Effector CD4-positive, alpha-beta T cell (primary cell): ENCODE data around the gene PAGR1.
"Not testable (repeated sequence)": the region's sequence is repeated elsewhere in the genome, so short reads cannot be mapped to it uniquely, and the experiment has no call there.

Experiments used
- DNase-seq: peaks from one replicate; pipeline ENCODE4 v3.0.0-alpha.2; 2020

Gene PAGR1

DNA sequence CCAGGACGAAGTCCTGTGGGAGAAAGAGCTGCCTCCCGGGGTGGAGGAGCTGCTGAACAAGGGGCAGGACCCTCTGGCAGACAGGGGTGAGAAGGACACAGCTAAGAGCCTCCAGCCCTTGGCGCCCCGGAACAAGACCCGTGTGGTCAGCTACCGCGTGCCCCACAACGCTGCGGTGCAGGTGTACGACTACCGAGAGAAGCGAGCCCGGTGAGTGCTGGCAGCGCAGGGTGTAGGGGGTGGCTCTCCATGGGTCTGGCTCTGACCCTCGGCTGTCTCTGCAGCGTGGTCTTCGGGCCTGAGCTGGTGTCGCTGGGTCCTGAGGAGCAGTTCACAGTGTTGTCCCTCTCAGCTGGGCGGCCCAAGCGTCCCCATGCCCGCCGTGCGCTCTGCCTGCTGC, 25.7 kb downstream of the PAGR1 start:
- DNase-seq = no peak

DNA sequence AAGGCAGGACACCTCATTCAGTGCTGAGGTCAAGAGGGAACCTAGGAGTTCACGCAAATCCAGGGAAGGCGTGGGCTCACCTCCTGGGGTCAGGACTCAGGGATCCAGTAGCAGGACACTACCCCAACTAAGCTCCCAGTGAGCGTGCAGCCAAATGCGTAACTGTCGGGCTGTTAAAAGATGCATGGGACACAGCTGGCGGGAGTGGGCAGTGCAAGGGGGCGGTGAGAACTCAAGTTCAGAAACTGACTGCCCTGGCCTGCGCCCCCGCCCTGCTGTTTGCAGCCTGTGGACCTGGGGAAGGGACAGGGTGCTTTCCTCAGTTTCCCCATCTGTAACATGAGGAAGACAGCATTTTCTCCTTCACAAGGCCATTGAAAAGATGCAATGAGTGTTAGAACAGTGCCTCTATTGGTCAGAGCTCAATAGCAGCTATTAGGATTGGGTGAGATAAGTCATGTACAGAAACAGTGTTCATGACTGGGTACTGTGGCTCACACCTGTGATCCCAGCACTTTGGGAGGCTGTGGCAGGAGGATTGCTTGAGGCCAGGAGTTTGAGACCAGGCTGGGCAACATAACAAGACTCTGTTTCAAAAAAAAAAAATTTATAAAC, 26.9 kb downstream of the PAGR1 start:
- DNase-seq = no peak

DNA sequence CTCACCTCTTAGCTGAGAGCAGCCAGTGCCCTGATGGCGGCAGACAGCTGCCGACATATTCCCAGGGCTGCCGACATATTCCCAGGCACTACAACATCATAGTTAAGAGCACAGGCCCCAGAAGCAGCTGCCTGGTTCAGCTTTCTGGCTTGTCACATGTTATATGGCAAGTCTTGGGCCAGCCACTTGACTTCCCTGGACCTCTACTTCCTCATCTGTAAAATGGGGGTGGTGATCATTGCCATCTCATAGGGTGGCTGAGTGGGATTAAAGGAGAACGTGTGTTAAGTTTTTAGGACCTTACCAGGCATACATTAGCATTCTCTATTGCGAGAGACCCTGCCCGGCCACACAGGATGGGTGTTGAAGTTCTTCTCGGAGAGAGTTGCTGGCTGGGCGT, 28.0 kb downstream of the PAGR1 start:
- DNase-seq = no peak

DNA sequence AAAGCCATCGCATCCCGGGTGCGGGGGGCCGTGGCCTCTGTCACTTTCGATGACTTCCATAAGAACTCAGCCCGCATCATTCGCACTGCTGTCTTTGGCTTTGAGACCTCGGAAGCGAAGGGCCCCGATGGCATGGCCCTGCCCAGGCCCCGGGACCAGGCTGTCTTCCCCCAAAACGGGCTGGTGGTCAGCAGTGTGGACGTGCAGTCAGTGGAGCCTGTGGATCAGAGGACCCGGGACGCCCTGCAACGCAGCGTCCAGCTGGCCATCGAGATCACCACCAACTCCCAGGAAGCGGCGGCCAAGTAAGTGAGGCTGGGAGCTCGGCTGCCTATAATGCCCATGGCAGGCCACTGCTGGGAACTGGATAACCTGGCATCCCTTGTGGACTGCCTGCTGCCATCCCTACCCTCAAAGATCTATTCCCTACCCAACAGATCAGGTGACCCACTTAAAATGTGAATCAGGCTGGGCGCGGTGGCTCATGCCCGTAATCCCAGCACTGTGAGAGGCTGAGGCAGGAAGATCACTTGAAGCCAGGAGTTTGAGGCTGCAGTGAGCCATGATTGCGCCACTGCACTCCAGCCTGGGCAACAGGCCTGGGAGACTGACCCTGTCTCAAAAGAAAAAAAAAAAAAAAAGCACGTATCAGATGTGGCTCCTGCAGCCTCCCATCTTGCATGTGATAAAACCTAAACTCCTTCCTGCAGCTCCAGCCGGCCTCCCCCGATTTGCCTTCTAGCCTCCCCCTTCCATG, 28.8 kb downstream of the PAGR1 start:
- no peak for DNase-seq

DNA sequence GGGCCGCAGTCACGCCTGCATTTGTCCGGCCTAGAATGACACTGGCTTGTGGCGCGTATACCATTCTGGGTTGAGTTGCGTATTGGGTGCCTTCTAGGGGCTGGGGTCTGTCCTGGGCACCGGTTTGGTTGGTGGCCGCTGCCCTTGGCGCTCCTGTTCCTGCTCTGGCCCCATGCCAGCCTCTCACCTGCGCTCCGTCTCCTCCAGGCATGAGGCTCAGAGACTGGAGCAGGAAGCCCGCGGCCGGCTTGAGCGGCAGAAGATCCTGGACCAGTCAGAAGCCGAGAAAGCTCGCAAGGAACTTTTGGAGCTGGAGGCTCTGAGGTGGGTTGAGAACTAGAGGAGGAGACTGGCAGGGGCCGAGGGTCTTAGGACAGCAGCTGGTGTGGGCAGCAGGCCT, 29.7 kb downstream of the PAGR1 start:
- no peak for DNase-seq

DNA sequence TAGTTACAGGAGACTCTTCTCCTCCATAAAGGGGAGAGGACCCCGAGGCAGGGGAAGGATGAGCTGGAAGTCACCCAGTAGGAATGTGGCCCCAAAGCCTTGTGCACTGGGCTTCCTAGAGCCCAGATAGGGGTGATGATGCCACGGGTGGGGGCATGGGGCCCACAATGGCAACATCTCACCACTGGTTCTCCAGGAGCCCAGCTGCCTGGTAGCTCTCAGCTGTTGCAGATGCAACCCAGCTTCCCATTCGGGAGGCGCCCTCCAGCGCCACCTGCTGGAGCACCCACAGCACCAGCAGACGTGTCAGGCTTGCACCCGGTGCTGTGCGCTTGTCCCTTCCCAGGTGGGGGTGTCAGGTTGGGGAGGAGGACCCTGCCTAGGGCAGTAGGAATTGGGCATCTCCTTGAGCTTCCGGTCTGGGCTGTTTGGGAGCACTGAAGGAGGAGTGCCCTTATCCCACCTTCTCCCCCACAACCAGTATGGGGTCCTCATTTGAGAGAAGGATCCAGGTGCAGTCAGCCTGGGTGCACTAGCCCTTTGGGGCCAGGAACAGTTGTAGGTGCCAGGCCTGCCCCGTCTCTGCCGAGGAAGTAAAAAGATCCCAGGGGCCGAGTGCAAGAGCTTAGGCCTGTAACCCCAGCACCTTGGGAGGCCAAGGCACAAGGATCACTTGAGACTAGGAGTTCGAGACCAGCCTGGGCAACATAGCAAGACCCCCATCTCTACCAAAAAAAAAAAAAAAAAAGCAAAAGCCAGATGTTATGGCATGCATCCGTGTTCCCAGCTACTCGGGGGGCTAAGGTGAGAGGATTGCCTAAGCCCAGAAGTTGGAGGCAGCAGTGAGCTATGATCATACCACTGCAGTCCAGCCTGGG, 32.7 kb downstream of the PAGR1 start:
- DNase-seq = peak; percentile 77

DNA sequence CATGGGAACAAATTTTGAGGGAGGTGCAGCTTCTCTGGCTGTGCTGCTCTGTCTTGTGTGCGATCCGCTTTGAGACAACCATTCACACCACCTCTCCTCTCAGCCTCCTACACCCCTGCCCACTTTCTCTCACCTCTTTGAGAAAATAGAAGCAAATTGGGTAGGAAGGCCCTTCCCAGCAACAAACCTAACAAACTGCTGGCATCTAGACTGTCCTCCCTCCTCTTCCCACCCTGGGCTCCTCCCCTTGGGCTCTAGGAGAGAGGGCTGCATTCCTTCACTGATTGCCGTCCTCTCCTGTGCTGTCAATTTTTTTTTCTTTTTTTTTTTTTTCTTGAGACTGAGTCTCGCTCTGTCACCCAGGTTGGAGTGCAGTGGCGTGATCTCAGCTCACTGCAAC, 33.6 kb downstream of the PAGR1 start:
- no peak for DNase-seq

DNA sequence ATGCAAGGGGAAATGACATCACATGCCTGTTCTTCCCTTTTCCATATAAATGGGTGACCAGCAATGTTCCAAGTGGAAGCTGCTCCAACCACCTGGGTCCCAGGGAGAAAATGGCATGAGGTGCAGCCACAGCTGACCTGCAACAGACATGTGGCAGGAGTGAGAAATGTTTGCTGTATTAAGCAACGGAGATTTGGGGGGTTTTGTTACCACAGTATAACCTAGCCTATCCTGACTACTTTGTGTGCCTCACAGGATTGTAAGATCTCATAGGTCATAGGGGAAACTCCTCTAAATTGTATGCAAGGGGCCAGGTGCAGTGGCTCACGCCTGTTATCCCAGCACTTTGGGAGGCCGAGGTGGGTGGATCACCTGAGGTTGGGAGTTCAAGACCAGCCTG, 35.0 kb downstream of the PAGR1 start:
- DNase-seq = no peak

DNA sequence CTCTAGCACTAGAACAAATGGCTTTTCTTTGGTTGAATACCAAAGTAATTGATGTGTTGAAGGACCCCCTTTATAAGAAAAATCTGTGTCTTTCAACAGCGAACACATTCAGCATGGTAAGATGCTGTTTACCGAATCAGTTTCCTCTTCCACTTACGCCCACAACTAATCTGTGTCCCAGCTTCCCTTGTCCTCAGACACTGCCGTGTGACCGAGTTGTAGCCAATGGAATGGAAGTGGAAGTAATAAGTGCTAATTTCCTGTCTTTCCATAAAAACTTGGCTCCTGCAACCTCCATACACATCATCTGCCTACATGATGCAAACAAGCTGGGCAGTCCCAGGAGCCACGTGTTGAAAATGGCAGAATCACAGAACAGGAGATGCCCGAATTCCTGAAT, 36.7 kb downstream of the PAGR1 start:
- no peak for DNase-seq

DNA sequence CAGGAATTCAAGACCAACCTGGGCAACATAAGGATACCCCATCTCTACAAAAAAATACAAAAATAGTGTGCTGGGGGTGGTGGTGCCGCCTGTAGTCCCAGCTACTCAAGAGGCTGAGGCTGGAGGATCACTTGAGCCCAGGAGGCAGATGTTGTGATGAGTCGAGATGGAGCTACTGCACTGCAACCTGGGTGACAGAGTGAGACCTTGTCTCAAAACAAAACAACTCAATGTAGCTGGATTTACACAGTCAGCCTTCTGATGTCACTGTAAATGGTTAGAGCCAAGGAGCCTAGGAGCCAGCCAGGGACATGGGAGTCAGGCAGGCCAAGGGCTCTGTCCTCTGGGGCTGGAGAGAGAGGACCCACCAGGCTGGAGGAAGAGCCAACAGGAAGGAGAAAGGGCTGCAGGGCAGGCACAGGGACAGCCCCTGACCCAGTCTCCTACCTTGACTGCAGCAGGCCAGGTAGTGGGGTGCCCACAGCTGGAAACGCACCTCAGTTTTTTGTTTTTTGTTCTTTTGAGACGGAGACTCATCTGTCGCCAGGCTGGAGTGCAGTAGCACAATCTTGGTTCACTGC, 38.7 kb downstream of the PAGR1 start:
- DNase-seq = no peak

DNA sequence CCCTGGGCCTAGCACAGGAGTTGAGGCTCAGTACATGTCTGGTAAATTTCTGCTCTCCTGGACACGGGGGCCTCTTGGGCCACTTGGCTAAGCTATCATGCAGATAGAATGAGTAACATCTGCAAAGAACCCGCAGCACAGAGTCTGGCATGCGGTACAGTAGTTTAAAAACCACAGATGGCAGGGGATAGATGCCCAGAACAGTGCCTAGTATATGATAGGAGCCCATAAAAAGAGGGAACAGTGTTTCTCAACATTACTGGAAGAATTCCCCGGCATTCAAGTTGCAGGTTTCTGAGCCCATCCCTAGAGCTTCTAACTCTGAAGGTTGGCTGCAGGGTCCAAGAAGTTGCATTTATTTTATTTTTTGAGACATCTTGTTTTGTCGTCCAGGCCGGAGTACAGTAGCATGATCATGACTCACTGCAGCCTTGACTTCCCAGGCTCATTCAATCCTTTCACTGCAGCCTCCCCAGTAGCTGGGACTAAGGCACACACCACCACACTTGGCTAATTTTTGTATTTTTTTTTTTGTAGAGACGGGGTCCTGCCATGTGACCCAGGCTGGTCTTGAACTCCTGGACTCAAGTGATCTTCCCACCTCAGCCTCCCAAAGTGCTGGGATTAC, 41.3 kb downstream of the PAGR1 start:
- DNase-seq = no peak

DNA sequence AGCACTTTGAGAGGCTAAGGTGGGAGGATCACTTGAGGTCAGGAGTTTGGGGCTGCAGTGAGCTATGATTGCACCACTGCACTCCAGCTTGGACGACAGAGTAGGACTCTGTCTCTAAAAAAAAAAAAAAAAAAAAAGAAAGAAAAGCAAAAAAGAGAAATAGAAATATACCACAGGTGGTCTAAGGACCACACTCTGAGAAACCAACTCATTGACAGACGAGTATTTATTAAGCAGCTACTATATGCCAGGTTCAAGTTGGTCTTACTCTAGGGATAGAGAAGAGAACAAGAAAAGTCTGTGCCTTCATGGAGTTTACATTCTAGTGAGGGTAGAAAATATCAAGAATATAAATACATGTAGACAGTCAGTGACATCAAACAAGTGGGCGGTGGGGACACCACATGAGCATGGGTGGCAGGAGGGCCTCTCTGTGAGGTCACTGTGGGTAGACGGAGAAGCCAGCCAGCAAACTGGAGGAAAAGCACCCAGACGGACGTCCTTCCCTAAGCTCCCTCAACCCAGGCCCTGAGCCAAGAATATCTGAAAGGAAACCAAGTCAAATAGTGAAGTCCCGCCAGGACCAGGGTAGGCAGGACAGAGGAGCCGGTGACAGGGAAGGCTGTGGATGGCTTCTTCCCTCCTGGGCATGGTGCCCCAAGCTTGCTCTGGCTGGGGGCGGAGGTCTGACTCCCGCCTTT, 42.3 kb downstream of the PAGR1 start:
- DNase-seq = no peak

DNA sequence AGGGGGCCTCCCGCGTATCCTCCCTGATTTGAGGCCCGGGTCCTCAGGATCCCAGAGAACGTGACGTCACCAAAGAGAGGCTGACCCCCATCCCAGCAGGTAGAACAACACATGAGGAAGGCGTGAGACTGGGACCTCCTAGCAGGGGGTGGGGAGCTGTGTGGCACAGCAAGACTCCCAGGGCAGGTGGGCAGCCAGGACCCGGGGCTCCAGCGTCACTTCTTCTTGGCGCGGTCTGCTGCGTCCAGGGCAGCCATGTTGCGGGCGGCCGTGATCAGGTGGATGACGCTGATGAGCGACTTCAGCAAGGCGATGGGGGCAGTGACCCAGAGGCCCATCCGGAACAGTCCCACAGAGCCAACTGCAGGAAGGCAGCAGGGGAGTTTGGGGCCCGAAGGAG, 43.0 kb downstream of the PAGR1 start:
- DNase-seq = no peak

DNA sequence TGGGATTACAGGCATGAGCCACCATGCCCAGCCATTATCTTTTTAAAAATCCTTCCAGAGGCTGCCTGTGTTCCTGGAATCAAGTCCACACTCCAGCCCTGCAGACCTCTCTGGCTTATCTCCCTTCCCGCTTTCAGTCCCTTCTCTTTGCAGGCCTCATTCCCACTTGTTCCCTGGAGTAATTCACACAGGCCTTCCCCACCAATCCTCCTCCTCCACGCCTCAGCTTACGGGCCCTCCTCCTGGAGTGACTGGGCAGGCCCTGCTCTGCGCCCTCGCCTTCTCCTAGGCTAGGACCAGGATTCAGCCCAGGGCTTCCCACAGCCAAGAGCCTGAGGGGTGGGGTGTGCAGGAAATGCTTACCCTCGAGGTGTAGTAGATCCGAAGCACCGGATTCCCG, 44.3 kb downstream of the PAGR1 start:
- DNase-seq = no peak

DNA sequence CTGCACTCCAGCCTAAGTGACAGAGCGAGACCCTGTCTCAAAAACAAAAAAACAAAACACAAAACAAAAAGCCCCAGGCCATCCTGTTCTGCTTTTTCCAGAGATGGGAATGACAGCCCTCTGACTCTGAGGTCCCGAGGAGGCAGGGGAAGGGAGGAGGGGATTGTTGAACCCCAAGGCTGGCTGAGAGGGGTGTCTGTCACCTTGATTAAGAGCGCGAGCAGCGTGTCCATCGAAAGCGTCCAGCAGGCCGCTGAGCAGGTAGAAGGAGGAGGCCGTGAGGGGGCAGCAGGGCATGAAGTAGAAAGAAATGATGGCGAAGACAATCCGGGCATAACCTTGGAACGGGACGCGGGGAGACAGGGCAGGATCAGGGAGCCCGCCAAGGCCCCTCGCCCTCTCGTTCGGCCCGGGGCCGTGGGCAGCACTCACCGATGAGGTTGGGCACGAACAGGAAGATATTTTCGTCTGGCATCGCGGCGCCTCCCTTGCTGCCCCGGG, 46.5 kb downstream of the PAGR1 start:
- no peak for DNase-seq

DNA sequence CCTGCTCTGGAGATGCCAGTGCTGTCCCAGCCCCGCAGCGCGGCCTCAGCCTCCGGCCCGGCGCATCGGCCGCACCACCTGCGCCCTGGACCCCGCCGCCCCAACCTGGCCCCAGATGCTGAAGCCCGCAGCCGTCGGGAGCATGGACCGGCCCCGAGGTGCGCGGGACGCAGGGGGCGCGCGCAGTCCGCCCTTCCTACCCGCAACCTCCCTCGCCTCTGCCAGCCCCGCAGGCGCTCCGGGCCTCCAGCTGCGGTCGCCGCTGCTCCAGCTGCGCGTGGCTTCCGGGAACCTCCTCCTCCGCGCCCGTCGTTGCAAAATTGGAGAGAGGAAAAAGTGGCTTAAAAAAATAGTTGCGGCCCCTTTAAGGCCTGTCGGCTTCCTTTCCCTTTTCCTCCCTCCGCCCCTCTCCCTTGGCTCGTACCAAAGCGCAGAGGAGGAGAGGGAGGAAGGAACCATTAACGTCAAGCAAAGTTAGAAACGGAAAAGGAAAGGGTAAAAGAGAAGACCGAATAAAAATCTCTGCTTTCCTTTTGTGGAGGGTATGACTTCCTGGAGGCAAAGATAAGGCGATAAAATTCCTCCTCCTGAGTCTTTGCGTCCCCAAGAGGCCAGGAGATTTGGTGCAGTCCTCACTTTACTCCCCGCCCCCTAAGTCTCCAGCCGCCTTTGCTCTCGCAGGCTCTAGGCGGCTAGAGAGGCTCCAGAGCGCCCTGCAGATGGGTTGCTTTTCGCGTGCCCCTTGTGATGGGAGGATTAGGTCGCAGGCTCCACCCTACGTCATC, 47.1 kb downstream of the PAGR1 start, which contains the start of gene CDIPT:
Gene CDIPT, minus strand, starts transcription at position 343 of the 785 bp plus-strand sequence. CDS start 369 bp downstream, outside the sequence.
- DNase-seq = peak; percentile 91

DNA sequence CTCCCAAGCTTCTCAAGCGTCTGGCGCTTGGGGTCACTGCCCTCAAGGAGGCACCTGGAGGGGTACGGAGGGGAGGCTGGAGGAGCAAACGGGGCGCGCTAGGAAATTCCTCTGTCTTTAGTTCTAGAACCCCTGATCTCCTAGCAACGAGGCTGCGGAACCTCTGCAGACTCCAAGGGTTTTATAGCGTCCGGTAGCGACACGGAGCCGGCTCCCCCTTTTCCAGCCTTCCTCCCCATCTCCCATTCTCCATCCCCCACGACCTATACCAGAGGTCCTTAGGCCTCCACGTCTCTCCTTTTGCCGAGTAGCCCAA, 47.7 kb downstream of the PAGR1 start:
- no peak for DNase-seq

DNA sequence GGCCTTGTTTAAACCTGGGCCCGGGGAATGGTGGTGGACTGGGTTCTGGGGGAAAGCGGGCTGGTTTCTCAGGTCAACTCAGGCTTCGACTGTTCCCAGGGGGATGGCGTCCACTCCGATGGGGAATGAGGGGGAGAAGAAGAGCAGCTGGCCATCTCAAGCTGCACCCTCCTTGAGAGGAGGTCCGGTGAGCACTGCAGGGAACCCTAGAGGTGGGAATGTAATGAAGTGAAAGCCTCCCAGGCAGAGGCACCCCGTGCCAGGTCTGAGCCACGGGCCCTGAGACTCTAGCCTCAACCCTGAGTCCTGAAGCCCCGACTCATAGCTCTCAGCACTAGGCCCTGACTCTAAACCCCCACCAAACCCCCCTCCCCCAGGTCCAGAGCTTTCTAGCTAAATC, 48.3 kb downstream of the PAGR1 start:
- no peak for DNase-seq

DNA sequence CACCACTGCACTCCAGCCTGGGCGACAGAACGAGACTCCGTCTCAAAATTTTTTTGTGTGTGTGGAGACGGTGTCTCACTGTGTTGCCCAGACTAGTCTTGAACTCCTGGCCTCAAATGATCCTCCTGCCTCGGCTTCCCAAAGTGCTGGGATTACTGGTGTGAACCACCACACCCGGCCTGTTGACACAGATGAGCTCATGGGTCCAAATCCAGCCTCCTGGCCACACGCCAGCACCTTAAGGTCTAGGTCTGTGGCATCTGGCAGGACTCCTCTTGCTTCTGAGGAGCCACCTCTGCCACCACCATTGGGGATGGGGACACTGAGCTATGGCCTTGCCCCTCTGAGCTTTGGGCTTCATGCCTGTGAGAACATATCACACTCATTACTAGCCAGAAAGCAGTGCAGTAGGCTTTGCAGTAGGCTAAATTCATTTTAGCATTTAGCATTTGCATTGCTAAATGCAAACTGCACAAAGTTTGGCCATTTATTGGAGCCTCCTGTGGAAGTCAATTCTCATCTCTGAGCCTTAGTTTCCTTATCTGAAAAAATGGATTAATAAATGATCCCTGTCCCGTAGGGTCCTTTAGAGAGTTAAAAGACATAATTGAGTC, 52.6 kb downstream of the PAGR1 start:
- no peak for DNase-seq

DNA sequence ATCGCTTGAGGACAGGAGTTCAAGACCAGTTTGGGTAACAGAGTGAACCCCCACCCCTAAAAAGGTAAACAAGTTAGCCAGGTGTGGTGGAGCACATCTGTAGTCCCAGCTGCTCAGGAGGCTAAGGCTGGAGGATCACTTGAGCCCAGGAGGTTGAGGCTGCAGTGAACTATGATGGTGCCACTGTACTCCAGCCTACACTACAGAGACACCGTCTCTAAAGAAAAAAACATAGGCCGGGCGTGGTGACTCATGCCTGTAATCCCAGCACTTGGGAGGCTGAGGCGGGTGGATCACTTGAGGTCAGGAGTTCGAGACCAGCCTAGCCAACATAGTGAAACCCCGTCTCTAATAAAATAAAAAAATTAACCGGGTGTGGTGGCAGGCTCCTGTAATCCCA, 53.1 kb downstream of the PAGR1 start:
- not testable (repeated sequence) for DNase-seq
